Measurements from ENCODE around the gene NARS2. TPM values are rescaled to one million over a fixed set of nuclear protein-coding genes. Genes with fewer than 3 reads are reported as not detected.
"Not testable (repeated sequence)": the region's sequence is repeated elsewhere in the genome, so short reads cannot be mapped to it uniquely, and the experiment has no call there.

NARS2 gene
- total RNA-seq, 1 donor from 2014 or later = 16.5 TPM

GRCh38 chr11:78520230-78520629 is 54.4 kb downstream of the NARS2 start:
- ChIA-PET POLR2A (interaction anchor here (0.7 kb wide), 1 partner anchor 20 kb away, joined by 4 read pairs; no protein-coding TSS in a partner anchor), CTCF (no interaction called here)
- Mint-ChIP-seq H3K36me3 (ENCODE audit: low read depth) (peaks cover 12% of the 10 kb centered on the region), H3K4me1 (no peaks in the 10 kb centered on the region), H3K27me3 (no peaks in the 10 kb centered on the region), H3K4me3 (no peak overlapping the region), H3K27ac (no peak overlapping the region), H3K9me3 (no peaks in the 10 kb centered on the region)
- intact Hi-C loops (cut with micrococcal nuclease) = no loop called here
- DNase-seq (no peak), ATAC-seq (ENCODE audit: low read depth) (no peak)
- no peak for TF ChIP-seq CTCF (IDR thresholded peaks at IDR 0.05)

- no peak overlapping the region for H3K4me3 Mint-ChIP-seq
- ChIA-PET POLR2A (no interaction called here), CTCF (no interaction called here)
- intact Hi-C loops (cut with micrococcal nuclease) = no loop called here
- H3K27me3 Mint-ChIP-seq = no peaks in the 10 kb centered on the region
- H3K27ac Mint-ChIP-seq = no peak overlapping the region
- peaks cover 17% of the 10 kb centered on the region for H3K36me3 Mint-ChIP-seq (ENCODE audit: low read depth)
- TF ChIP-seq CTCF (IDR thresholded peaks at IDR 0.05) = no peak
- ATAC-seq (ENCODE audit: low read depth) (no peak), DNase-seq (no peak)
- no peaks in the 10 kb centered on the region for H3K9me3 Mint-ChIP-seq
- no peaks in the 10 kb centered on the region for H3K4me1 Mint-ChIP-seq
Measured at GRCh38 chr11:78516281-78516680, 58.4 kb downstream of the NARS2 start.

- H3K9me3 Mint-ChIP-seq = peaks cover 8% of the 10 kb centered on the region
- no peaks in the 10 kb centered on the region for H3K4me1 Mint-ChIP-seq
- H3K4me3 Mint-ChIP-seq = no peak overlapping the region
- ATAC-seq (ENCODE audit: low read depth) (no peak), DNase-seq (no peak)
- intact Hi-C loops (cut with micrococcal nuclease) = no loop called here
- H3K36me3 Mint-ChIP-seq (ENCODE audit: low read depth) = peaks cover 27% of the 10 kb centered on the region
- CTCF ChIA-PET = interaction anchor here (1.7 kb wide), 1 partner anchor 49 kb away, joined by 4 read pairs; no protein-coding TSS in a partner anchor
- POLR2A ChIA-PET = no interaction called here
- H3K27me3 Mint-ChIP-seq = no peaks in the 10 kb centered on the region
- H3K27ac Mint-ChIP-seq = no peak overlapping the region
- TF ChIP-seq CTCF (IDR thresholded peaks at IDR 0.05) = no peak
Measured at GRCh38 chr11:78514922-78515502, 59.7 kb downstream of the NARS2 start.

GRCh38 chr11:78513085-78513484 is 61.6 kb downstream of the NARS2 start:
- H3K27me3 Mint-ChIP-seq; H3K4me1 Mint-ChIP-seq; ATAC-seq (ENCODE audit: low read depth); DNase-seq; POLR2A ChIA-PET; intact Hi-C loops (cut with micrococcal nuclease); H3K27ac Mint-ChIP-seq; CTCF ChIA-PET; H3K4me3 Mint-ChIP-seq: not testable (repeated sequence)
- H3K9me3 Mint-ChIP-seq = peaks cover 10% of the 10 kb centered on the region
- peaks cover 26% of the 10 kb centered on the region for H3K36me3 Mint-ChIP-seq (ENCODE audit: low read depth)

- intact Hi-C loops (cut with micrococcal nuclease) = no loop called here
- Mint-ChIP-seq H3K27me3 (no peaks in the 10 kb centered on the region), H3K36me3 (ENCODE audit: low read depth) (peaks cover 28% of the 10 kb centered on the region), H3K4me1 (no peaks in the 10 kb centered on the region), H3K9me3 (peaks cover 10% of the 10 kb centered on the region), H3K27ac (no peak overlapping the region), H3K4me3 (no peak overlapping the region)
- ATAC-seq (ENCODE audit: low read depth) (no peak), DNase-seq (no peak)
- TF ChIP-seq CTCF (IDR thresholded peaks at IDR 0.05) = no peak
- POLR2A ChIA-PET = interaction anchor here (1.5 kb wide), 1 partner anchor 23 kb away, joined by 4 read pairs; no protein-coding TSS in a partner anchor
- CTCF ChIA-PET = no interaction called here
Measured at GRCh38 chr11:78510597-78510996, 64.1 kb downstream of the NARS2 start.

Measured in activated B cell treated with CpG ODN at 0.5 μM for 24 hours (primary cell).